Thymus (tissue), 11 donors: ENCODE measurements around the gene ARHGEF9. TPM values are rescaled to one million over a fixed set of nuclear protein-coding genes. Genes with fewer than 3 reads are reported as not detected.

Experiments used
- DNase-seq, 9 donors: peaks; one replicate each; pipeline ENCODE4 v3.0.0-alpha.2; 2013; ENCODE audit warnings: low spot score in 9 of 9, low read depth in 6 of 9, missing footprints in 1 of 9
- H3K27ac ChIP-seq, 2 donors: one replicate each; pipeline ENCODE4 v1.5.1; 2013; ENCODE audit warnings: control low read depth in 1 of 2, low read depth in 1 of 2, low read length in 1 of 2, mild to moderate bottlenecking in 1 of 2, moderate library complexity in 1 of 2
- H3K27me3 ChIP-seq, 2 donors: one replicate each; pipeline ENCODE4 v1.5.1; 2013; ENCODE audit warnings: low read length in 1 of 2; ENCODE audit not compliant: control insufficient read depth in 2 of 2, insufficient read depth in 1 of 2
- H3K36me3 ChIP-seq, 2 donors: one replicate each; pipeline ENCODE4 v1.5.1; 2013; ENCODE audit warnings: low read length in 1 of 2, mild to moderate bottlenecking in 1 of 2, moderate library complexity in 1 of 2; ENCODE audit not compliant: control insufficient read depth in 2 of 2, insufficient read depth in 2 of 2
- H3K4me1 ChIP-seq, 2 donors: one replicate each; pipeline ENCODE4 v1.5.1; 2013; ENCODE audit warnings: low read length in 2 of 2; ENCODE audit not compliant: control insufficient read depth in 2 of 2, insufficient read depth in 2 of 2
- H3K4me3 ChIP-seq, 2 donors: one replicate each; pipeline ENCODE4 v1.5.1; 2013; ENCODE audit warnings: low read length in 2 of 2, control low read depth in 1 of 2, mild to moderate bottlenecking in 1 of 2
- H3K9me3 ChIP-seq, 2 donors: one replicate each; pipeline ENCODE4 v1.5.1; 2013; ENCODE audit warnings: low read length in 1 of 2, mild to moderate bottlenecking in 1 of 2; ENCODE audit not compliant: control insufficient read depth in 2 of 2, insufficient read depth in 1 of 2
- WGBS: extraction: QIAGEN DNeasy Blood & Tissue Kit; methylation state at CpG from one replicate; pipeline ENCODE4 v1.1.7; 2013; 5-methylcytosine and 5-hydroxymethylcytosine counted together
- polyA plus RNA-seq: library from polyadenylated mRNA; stranded (reverse); fragments of 200-250 nt; gene quantifications from one replicate; pipeline ENCODE4 v1.2.3, GENCODE V29; 2013
- total RNA-seq: library from RNA; stranded (reverse); fragments of 120-200 nt; gene quantifications from one replicate; pipeline ENCODE4 v1.2.4, GENCODE V29; 2013
- donor health status: healthy.

The ARHGEF9 gene
- total and polyA plus RNA-seq, 2 donors: 14.5 to 19.2 TPM

GRCh38 chrX:63785708-63786040 lies 660 bp upstream of the ARHGEF9 start:
- H3K36me3 ChIP-seq: no peaks in the 10 kb centered on the region
- no peak for DNase-seq
- no peaks in the 10 kb centered on the region for H3K4me1 ChIP-seq
- 87% methylated on average over 4 of the region's 4 CpGs for WGBS
- no peaks in the 10 kb centered on the region for H3K27me3 ChIP-seq
- no peak overlapping the region for H3K27ac ChIP-seq
- H3K4me3 ChIP-seq: peak overlapping the region; percentile 43 to 50
- H3K9me3 ChIP-seq: no peaks in the 10 kb centered on the region

GRCh38 chrX:63784346-63784901 lies 590 bp downstream of the ARHGEF9 start:
- Histone ChIP-seq H3K9me3 (no peaks in the 10 kb centered on the region), H3K4me1 (no peaks in the 10 kb centered on the region), H3K27ac (no peak overlapping the region), H3K36me3 (no peaks in the 10 kb centered on the region), H3K4me3 (peak overlapping the region; percentile 43 to 50), H3K27me3 (no peaks in the 10 kb centered on the region)
- no peak for DNase-seq
- 44% methylated on average over 4 of the region's 4 CpGs for WGBS

- 98% methylated on average over 6 of the region's 6 CpGs for WGBS
- no peaks in the 10 kb centered on the region for H3K27me3 ChIP-seq
- no peaks in the 10 kb centered on the region for H3K36me3 ChIP-seq
- DNase-seq: no peak
- H3K4me1 ChIP-seq: no peaks in the 10 kb centered on the region
- no peaks in the 10 kb centered on the region for H3K9me3 ChIP-seq
- H3K4me3 ChIP-seq: no peak overlapping the region
- H3K27ac ChIP-seq: no peak overlapping the region
Measured at GRCh38 chrX:63782515-63782914, 2.5 kb downstream of the ARHGEF9 start.

GRCh38 chrX:63768760-63769159 lies 16.3 kb downstream of the ARHGEF9 start:
- peaks cover 0 to 7% of the 10 kb centered on the region in 2 donors for H3K9me3 ChIP-seq
- no peak overlapping the region for H3K27ac ChIP-seq
- H3K4me3 ChIP-seq: no peak overlapping the region
- 99% methylated on average over 2 of the region's 2 CpGs for WGBS
- no peaks in the 10 kb centered on the region for H3K27me3 ChIP-seq
- DNase-seq: no peak
- H3K36me3 ChIP-seq: no peaks in the 10 kb centered on the region
- no peaks in the 10 kb centered on the region for H3K4me1 ChIP-seq

GRCh38 chrX:63765712-63766111 lies 19.3 kb downstream of the ARHGEF9 start:
- no peak overlapping the region for H3K4me3 ChIP-seq
- H3K27me3 ChIP-seq: no peaks in the 10 kb centered on the region
- DNase-seq: no peak
- 19% methylated on average over 4 of the region's 4 CpGs for WGBS
- H3K36me3 ChIP-seq: no peaks in the 10 kb centered on the region
- no peak overlapping the region for H3K27ac ChIP-seq
- H3K9me3 ChIP-seq: peaks cover 0 to 7% of the 10 kb centered on the region in 2 donors
- no peaks in the 10 kb centered on the region for H3K4me1 ChIP-seq

GRCh38 chrX:63764946-63765345 lies 20.1 kb downstream of the ARHGEF9 start:
- no peak for DNase-seq
- H3K4me3 ChIP-seq: no peak overlapping the region
- no peak overlapping the region for H3K27ac ChIP-seq
- WGBS: 97% methylated on average over 1 of the region's 1 CpG
- no peaks in the 10 kb centered on the region for H3K36me3 ChIP-seq
- no peaks in the 10 kb centered on the region for H3K4me1 ChIP-seq
- no peaks in the 10 kb centered on the region for H3K27me3 ChIP-seq
- peaks cover 0 to 6% of the 10 kb centered on the region in 2 donors for H3K9me3 ChIP-seq

GRCh38 chrX:63761639-63762038 lies 23.4 kb downstream of the ARHGEF9 start:
- no peaks in the 10 kb centered on the region for H3K9me3 ChIP-seq
- no peak overlapping the region for H3K4me3 ChIP-seq
- WGBS: 9% methylated on average over 1 of the region's 1 CpG
- DNase-seq: peak in 1 of 9 donors; percentile 34
- H3K27ac ChIP-seq: no peak overlapping the region
- no peaks in the 10 kb centered on the region for H3K27me3 ChIP-seq
- H3K36me3 ChIP-seq: no peaks in the 10 kb centered on the region
- no peaks in the 10 kb centered on the region for H3K4me1 ChIP-seq

GRCh38 chrX:63758011-63758410 lies 27.0 kb downstream of the ARHGEF9 start:
- Histone ChIP-seq H3K27me3 (no peaks in the 10 kb centered on the region), H3K4me1 (peaks cover 4 to 7% of the 10 kb centered on the region in 2 donors), H3K27ac (no peak overlapping the region), H3K4me3 (no peak overlapping the region), H3K9me3 (no peaks in the 10 kb centered on the region), H3K36me3 (no peaks in the 10 kb centered on the region)
- WGBS: 65% methylated on average over 2 of the region's 2 CpGs
- no peak for DNase-seq

- no peak overlapping the region for H3K27ac ChIP-seq
Measured at GRCh38 chrX:63755892-63756291, 29.1 kb downstream of the ARHGEF9 start.

More at GRCh38 chrX:63755892-63756291, 29.1 kb downstream of the ARHGEF9 start:
- no peaks in the 10 kb centered on the region for H3K9me3 ChIP-seq
- DNase-seq: no peak
- peaks cover 4 to 7% of the 10 kb centered on the region in 2 donors for H3K4me1 ChIP-seq
- 97% methylated on average over 1 of the region's 1 CpG for WGBS
- no peaks in the 10 kb centered on the region for H3K36me3 ChIP-seq
- no peak overlapping the region for H3K4me3 ChIP-seq
- H3K27me3 ChIP-seq: no peaks in the 10 kb centered on the region
